SK-N-SH (cell line): ENCODE data around the gene DSG3.

Experiments
- EZH2phosphoT487 ChIP-seq: fragments of 200-600 bp; sonication (generic); IDR thresholded peaks from 2 replicates; pipeline ENCODE4 v1.6.1; 2017; ENCODE audit warnings: low read depth, mixed run types, mild to moderate bottlenecking, antibody characterized with exemption, moderate library complexity, borderline replicate concordance
- TF ChIP-seq, protein P1 (sequence below): fragments of 150-350 bp; IDR thresholded peaks from 2 replicates; pipeline ENCODE4 v1.6.1; 2017; ENCODE audit warnings: antibody characterized with exemption, low read length, low read depth, borderline replicate concordance
- TF ChIP-seq, protein P2 (sequence below): fragments of 200-600 bp; sonication (generic); IDR thresholded peaks from 2 replicates; pipeline ENCODE4 v1.6.1; 2017; ENCODE audit warnings: antibody characterized with exemption, mild to moderate bottlenecking, moderate library complexity
- TF ChIP-seq, protein P3 (sequence below): IDR thresholded peaks from 2 replicates; pipeline ENCODE4; 2012
- TF ChIP-seq, protein P4 (sequence below): IDR thresholded peaks from 2 replicates; pipeline ENCODE4 v1.4.0; 2012; ENCODE audit warnings: low read depth
- TF ChIP-seq, protein P5 (sequence below): IDR thresholded peaks from 2 replicates; pipeline ENCODE4 v1.4.0; 2012; ENCODE audit warnings: low read depth, borderline replicate concordance

DNA sequence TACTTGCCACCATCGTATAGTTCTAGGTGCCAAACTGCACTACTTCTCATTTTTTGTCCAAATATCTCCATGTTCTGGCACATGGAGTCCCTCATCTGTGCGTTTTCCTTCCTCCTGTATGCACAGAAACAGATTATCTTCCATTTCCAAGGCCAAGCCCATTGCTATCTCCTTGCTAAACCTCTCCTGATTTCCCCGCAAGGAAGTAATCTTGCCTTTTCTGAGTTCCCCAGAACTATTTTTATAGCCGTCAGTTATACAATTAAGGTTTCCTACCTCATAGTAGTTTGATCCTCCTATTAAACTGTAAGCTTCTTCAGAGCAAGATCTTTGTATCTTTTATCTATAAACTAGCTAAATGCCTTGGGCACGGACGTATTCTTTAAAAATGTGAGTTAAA is 57.6 kb downstream of the DSG3 start:
- TF ChIP-seq, protein P1, sequence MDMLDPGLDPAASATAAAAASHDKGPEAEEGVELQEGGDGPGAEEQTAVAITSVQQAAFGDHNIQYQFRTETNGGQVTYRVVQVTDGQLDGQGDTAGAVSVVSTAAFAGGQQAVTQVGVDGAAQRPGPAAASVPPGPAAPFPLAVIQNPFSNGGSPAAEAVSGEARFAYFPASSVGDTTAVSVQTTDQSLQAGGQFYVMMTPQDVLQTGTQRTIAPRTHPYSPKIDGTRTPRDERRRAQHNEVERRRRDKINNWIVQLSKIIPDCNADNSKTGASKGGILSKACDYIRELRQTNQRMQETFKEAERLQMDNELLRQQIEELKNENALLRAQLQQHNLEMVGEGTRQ: no peak
- TF ChIP-seq, protein P2, sequence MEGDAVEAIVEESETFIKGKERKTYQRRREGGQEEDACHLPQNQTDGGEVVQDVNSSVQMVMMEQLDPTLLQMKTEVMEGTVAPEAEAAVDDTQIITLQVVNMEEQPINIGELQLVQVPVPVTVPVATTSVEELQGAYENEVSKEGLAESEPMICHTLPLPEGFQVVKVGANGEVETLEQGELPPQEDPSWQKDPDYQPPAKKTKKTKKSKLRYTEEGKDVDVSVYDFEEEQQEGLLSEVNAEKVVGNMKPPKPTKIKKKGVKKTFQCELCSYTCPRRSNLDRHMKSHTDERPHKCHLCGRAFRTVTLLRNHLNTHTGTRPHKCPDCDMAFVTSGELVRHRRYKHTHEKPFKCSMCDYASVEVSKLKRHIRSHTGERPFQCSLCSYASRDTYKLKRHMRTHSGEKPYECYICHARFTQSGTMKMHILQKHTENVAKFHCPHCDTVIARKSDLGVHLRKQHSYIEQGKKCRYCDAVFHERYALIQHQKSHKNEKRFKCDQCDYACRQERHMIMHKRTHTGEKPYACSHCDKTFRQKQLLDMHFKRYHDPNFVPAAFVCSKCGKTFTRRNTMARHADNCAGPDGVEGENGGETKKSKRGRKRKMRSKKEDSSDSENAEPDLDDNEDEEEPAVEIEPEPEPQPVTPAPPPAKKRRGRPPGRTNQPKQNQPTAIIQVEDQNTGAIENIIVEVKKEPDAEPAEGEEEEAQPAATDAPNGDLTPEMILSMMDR: no peak
- TF ChIP-seq, protein P3, sequence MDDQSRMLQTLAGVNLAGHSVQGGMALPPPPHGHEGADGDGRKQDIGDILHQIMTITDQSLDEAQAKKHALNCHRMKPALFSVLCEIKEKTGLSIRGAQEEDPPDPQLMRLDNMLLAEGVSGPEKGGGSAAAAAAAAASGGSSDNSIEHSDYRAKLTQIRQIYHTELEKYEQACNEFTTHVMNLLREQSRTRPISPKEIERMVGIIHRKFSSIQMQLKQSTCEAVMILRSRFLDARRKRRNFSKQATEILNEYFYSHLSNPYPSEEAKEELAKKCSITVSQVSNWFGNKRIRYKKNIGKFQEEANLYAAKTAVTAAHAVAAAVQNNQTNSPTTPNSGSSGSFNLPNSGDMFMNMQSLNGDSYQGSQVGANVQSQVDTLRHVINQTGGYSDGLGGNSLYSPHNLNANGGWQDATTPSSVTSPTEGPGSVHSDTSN: no peak
- TF ChIP-seq, protein P4, sequence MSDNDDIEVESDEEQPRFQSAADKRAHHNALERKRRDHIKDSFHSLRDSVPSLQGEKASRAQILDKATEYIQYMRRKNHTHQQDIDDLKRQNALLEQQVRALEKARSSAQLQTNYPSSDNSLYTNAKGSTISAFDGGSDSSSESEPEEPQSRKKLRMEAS: no peak
- TF ChIP-seq, protein P5, sequence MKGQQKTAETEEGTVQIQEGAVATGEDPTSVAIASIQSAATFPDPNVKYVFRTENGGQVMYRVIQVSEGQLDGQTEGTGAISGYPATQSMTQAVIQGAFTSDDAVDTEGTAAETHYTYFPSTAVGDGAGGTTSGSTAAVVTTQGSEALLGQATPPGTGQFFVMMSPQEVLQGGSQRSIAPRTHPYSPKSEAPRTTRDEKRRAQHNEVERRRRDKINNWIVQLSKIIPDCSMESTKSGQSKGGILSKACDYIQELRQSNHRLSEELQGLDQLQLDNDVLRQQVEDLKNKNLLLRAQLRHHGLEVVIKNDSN: no peak
- no peak for TF ChIP-seq EZH2phosphoT487
